Body of pancreas (tissue), 4 donors: Measurements from ENCODE around the gene GBP4.

Experiments
- POLR2A ChIP-seq, 3 donors: fragments of 450-650 bp; IDR thresholded peaks; one replicate each; pipeline ENCODE4 v1.6.1; 2016; ENCODE audit warnings: antibody characterized with exemption in 3 of 3, mild to moderate bottlenecking in 2 of 3
- TF ChIP-seq, protein P1 (sequence below), 7 experiments: fragments of 450-650 bp in 4 of 7; fragments of 200-600 bp in 3 of 7; sonication (generic) in 3 of 7; IDR thresholded peaks; one replicate each; pipeline ENCODE4 v1.5.1; 2016 to 2019; ENCODE audit warnings: antibody characterized with exemption in 7 of 7

DNA sequence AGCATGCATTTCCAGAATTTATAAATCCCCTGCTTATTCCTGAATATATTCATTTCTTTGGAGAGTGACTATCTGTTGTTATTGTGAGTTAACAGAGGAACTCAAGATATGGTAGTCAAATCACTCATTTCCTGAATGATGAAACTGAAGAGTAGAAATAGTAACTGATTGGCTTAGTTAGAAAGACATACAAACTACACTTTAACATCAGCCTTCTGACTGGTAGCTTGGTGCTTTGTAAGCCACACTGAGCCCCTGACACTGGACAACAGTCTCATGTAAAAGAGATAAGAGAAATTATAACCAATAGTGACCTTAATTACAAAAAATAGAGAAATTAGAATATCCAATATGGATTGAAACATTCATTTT is 27.7 kb downstream of the GBP4 start:
- TF ChIP-seq, protein P1, sequence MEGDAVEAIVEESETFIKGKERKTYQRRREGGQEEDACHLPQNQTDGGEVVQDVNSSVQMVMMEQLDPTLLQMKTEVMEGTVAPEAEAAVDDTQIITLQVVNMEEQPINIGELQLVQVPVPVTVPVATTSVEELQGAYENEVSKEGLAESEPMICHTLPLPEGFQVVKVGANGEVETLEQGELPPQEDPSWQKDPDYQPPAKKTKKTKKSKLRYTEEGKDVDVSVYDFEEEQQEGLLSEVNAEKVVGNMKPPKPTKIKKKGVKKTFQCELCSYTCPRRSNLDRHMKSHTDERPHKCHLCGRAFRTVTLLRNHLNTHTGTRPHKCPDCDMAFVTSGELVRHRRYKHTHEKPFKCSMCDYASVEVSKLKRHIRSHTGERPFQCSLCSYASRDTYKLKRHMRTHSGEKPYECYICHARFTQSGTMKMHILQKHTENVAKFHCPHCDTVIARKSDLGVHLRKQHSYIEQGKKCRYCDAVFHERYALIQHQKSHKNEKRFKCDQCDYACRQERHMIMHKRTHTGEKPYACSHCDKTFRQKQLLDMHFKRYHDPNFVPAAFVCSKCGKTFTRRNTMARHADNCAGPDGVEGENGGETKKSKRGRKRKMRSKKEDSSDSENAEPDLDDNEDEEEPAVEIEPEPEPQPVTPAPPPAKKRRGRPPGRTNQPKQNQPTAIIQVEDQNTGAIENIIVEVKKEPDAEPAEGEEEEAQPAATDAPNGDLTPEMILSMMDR (IDR thresholded peaks at IDR 0.05): no peak
- no peak for TF ChIP-seq POLR2A (IDR thresholded peaks at IDR 0.05)
